ENCODE results near the gene ZCWPW2. TPM values are rescaled to one million over a fixed set of nuclear protein-coding genes. Genes with fewer than 3 reads are reported as not detected.
A peak's percentile ranks its signal among the peaks of the same experiment; 100 is the strongest.

The ZCWPW2 gene
- total and polyA plus RNA-seq, 2 of the 4 experiments (the other 2 are of a cell fraction): 0.18 to 0.24 TPM

GRCh38 chr3:28328188-28329151 lies 20.1 kb upstream of the ZCWPW2 start:
- Histone ChIP-seq H3K4me3 (ENCODE audit: insufficient read depth, low read depth, low read length) (no peak overlapping the region), H2AFZ (replicated peaks; ENCODE audit: low read length, poor library complexity) (no peak overlapping the region), H3K4me1 (ENCODE audit: control insufficient read depth, insufficient read depth, low read length) (no peaks in the 10 kb centered on the region), H3K4ac (ENCODE audit: low read depth, low read length) (no peak overlapping the region), H4K5ac (ENCODE audit: low read depth, low read length) (no peak overlapping the region), H3K23ac (ENCODE audit: low read depth, low read length) (no peak overlapping the region), H2BK120ac (ENCODE audit: low read depth, low read length) (no peak overlapping the region), H3K27me3 (ENCODE audit: control insufficient read depth, insufficient read depth, low read length) (no peaks in the 10 kb centered on the region), H2AK9ac (replicated peaks; ENCODE audit: low read depth, low read length, poor library complexity) (no peak overlapping the region), H3K4me2 (ENCODE audit: low read depth, low read length) (no peak overlapping the region), H4K8ac (ENCODE audit: low read depth in 2 of 2, low read length in 2 of 2) (no peak overlapping the region), H2AK5ac (ENCODE audit: low read depth, low read length) (no peak overlapping the region), H3K14ac (replicated peaks; ENCODE audit: low read depth, low read length) (no peak overlapping the region), H2BK20ac (ENCODE audit: low read depth, low read length) (no peak overlapping the region), H3K27ac (ENCODE audit: insufficient read depth, low read length) (no peak overlapping the region), H4K20me1 (ENCODE audit: insufficient read depth, low read length) (no peaks in the 10 kb centered on the region), H2BK5ac (ENCODE audit: low read depth, low read length, poor library complexity, severe bottlenecking) (no peak overlapping the region), H4K91ac (ENCODE audit: insufficient read depth, low read depth, low read length) (no peak overlapping the region), H3K79me1 (ENCODE audit: low read depth in 1 of 2, low read length in 2 of 2) (peaks cover 0 to 4% of the 10 kb centered on the region in 2 experiments; a peak in 1 of 4 replicates), H3K9ac (ENCODE audit: low read depth, low read length) (no peak overlapping the region), H3K9me3 (ENCODE audit: control insufficient read depth, insufficient read depth, low read length) (no peaks in the 10 kb centered on the region), H3K9me1 (ENCODE audit: insufficient read depth, low read length) (no peaks in the 10 kb centered on the region), H3K36me3 (ENCODE audit: control insufficient read depth, insufficient read depth, low read length) (peaks cover 15% of the 10 kb centered on the region), H3K56ac (ENCODE audit: extremely low read depth, insufficient read depth, low read length) (no peak overlapping the region), H2BK15ac (ENCODE audit: low read depth, low read length) (no peak overlapping the region), H3K18ac (ENCODE audit: low read depth, low read length) (no peak overlapping the region)
- DNase-seq: peak; percentile 33
- dilution Hi-C loops (cut with HindIII; ENCODE audit: low sequenced_read_pairs, unreplicated experiment): no loop called here
- intact Hi-C loops (cut with micrococcal nuclease): loop anchor here (1.0 to 5.0 kb wide), 2 partner anchors 391 to 616 kb away; no protein-coding TSS in a partner anchor
- ATAC-seq (ENCODE audit: low read depth): peak; percentile 82
- ChIA-PET CTCF (interaction anchor here (0.9 to 1.8 kb wide), 6 partner anchors 8 to 616 kb away, joined by 3 to 13 read pairs (median 4); no protein-coding TSS in a partner anchor), POLR2A (ENCODE audit: unreplicated experiment) (no interaction called here)
- no CpG with 5 or more reads among the region's 4 CpGs for WGBS, 2 experiments (ENCODE audit: extremely low coverage in 2 of 2, insufficient read length in 1 of 2)
- TF ChIP-seq FOS (IDR thresholded peaks at IDR 0.05; ENCODE audit: low read depth, low read length) (no peak), CTCF (conservative IDR thresholded peaks at IDR 0.05; ENCODE audit: low read depth, low read length) (peak; percentile 66), SMC3 (IDR thresholded peaks at IDR 0.05; ENCODE audit: low read depth, low read length) (peak; percentile 37; the same call in 1 of the 2 replicates), RAD21 (IDR thresholded peaks at IDR 0.05; ENCODE audit: low read length) (peak; percentile 60)
- in situ Hi-C loops (cut with MboI; ENCODE audit: low sequenced_read_pairs): no loop called here
- no TSS peak for BruUV-seq (replicated peaks)

Data from IMR-90 (cell line).